ENCODE data around the gene ACBD3. TPM values are rescaled to one million over a fixed set of nuclear protein-coding genes. Genes with fewer than 3 reads are reported as not detected.
A peak's percentile ranks its signal among the peaks of the same experiment; 100 is the strongest.

ACBD3 gene
- total RNA-seq, 1 experiment from 2014 or later = 41.7 TPM

GRCh38 chr1:226108935-226109828 is 77.4 kb downstream of the ACBD3 start:
- Mint-ChIP-seq H3K4me1 (ENCODE audit: low read depth, unreplicated experiment) (peaks cover 27% of the 10 kb centered on the region), H3K4me3 (ENCODE audit: unreplicated experiment) (peak overlapping the region; percentile 83), H3K27ac (ENCODE audit: unreplicated experiment) (peak overlapping the region; percentile 85), H3K27me3 (ENCODE audit: insufficient read depth, unreplicated experiment) (no peaks in the 10 kb centered on the region), H3K36me3 (ENCODE audit: insufficient read depth, unreplicated experiment) (no peaks in the 10 kb centered on the region), H3K9me3 (ENCODE audit: unreplicated experiment) (no peaks in the 10 kb centered on the region)
- ChIA-PET CTCF (interaction anchor here (0.7 to 2.5 kb wide), 6 partner anchors 16 to 1757 kb away, joined by 3 to 19 read pairs (median 6); partner anchors contain the start of gene H3-3A), POLR2A (interaction anchor here (0.6 to 1.1 kb wide), 2 partner anchors 47 to 562 kb away, joined by 3 to 4 read pairs; partner anchors contain the start of gene H3-3A)
- Histone ChIP-seq H3K36me3 (ENCODE audit: control insufficient read depth, insufficient read depth, low read length) (no peaks in the 10 kb centered on the region), H3K4me3 (ENCODE audit: low read depth, low read length) (peak overlapping the region; percentile 76), H3K9me3 (no peaks in the 10 kb centered on the region), H3K27me3 (replicated peaks; ENCODE audit: control insufficient read depth, insufficient read depth, low read length) (no peaks in the 10 kb centered on the region), H3K4me1 (peaks cover 15% of the 10 kb centered on the region; the same call in 1 of the 2 replicates)
- DNase-seq = no peak
- intact Hi-C loops (cut with micrococcal nuclease; ENCODE audit: unreplicated experiment) = no loop called here
- BruUV-seq (replicated peaks) = no TSS peak
- no peak for TF ChIP-seq CTCF (IDR thresholded peaks at IDR 0.05; ENCODE audit: insufficient read depth in 1 of 2, low read depth in 1 of 2, low read length in 1 of 2, severe bottlenecking in 1 of 2, unreplicated experiment in 1 of 2)

DNA sequence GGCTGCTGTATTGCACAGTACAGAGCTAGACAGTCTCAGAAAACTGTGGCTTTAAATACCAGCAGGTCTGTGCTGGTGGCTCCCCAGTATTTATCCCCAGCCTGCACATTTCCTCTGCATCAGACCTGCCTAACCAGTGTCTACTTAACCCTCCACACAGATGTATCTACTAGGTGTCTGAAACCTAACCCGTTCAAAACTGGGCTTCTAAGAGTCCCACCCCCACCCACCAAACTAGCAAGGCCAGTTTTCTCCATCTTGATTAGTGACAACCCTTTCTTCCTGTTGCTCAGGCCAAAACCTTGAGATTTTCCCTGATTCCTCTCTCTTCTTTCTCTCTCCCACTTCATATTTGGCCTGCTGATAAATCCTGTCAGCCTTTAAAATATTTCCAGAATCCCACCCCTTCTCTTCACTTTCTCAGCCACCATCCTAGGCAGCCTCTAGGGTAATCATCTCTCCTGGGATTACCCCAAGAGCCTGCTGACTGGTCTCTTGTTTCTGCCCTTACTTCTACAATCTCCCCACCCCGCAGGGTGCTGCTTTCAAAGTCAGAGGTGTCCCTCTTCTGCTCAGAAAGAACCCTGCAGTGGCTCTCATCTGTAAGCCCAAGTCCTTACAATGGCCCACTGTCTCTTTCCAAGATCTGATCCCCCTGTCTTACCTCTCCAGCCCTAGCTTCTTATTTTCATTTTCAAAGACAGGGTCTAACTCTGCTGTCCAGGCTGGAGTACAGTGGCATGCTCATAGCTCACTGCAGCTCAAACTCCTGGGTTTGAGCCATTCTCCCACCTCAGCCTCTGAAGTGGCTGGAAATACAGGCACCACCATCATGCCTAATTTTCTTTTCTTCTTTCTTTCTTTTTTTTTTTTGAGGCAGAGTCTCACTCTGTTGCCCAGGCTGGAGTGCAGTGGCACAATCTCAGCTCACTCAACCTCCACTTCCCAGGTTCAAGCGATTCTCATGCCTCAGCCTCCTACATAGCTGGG is 78.8 kb downstream of the ACBD3 start:
- no peaks in the 10 kb centered on the region for H3K27me3 ChIP-seq (replicated peaks; ENCODE audit: control insufficient read depth, insufficient read depth, low read length)
- ChIA-PET CTCF (interaction anchor here (0.5 to 2.1 kb wide), 5 partner anchors 20 to 1756 kb away, joined by 3 to 8 read pairs (median 5); no protein-coding TSS in a partner anchor), POLR2A (no interaction called here)
- H3K9me3 ChIP-seq = no peaks in the 10 kb centered on the region
- no TSS peak for BruUV-seq (replicated peaks)
- no peak for TF ChIP-seq CTCF (IDR thresholded peaks at IDR 0.05; ENCODE audit: insufficient read depth in 1 of 2, low read depth in 1 of 2, low read length in 1 of 2, severe bottlenecking in 1 of 2, unreplicated experiment in 1 of 2)
- no peak overlapping the region for H3K27ac Mint-ChIP-seq (ENCODE audit: unreplicated experiment)
- H3K36me3 ChIP-seq (ENCODE audit: control insufficient read depth, insufficient read depth, low read length) = no peaks in the 10 kb centered on the region
- peaks cover 15% of the 10 kb centered on the region; the same call in 1 of the 2 replicates for H3K4me1 ChIP-seq
- H3K27me3 Mint-ChIP-seq (ENCODE audit: insufficient read depth, unreplicated experiment) = no peaks in the 10 kb centered on the region
- H3K4me3 Mint-ChIP-seq (ENCODE audit: unreplicated experiment) = no peak overlapping the region
- H3K36me3 Mint-ChIP-seq (ENCODE audit: insufficient read depth, unreplicated experiment) = no peaks in the 10 kb centered on the region
- H3K4me3 ChIP-seq (ENCODE audit: low read depth, low read length) = no peak overlapping the region
- H3K9me3 Mint-ChIP-seq (ENCODE audit: unreplicated experiment) = no peaks in the 10 kb centered on the region
- no peak for DNase-seq
- intact Hi-C loops (cut with micrococcal nuclease; ENCODE audit: unreplicated experiment) = no loop called here
- H3K4me1 Mint-ChIP-seq (ENCODE audit: low read depth, unreplicated experiment) = peaks cover 27% of the 10 kb centered on the region

GRCh38 chr1:226104671-226105121 is 81.8 kb downstream of the ACBD3 start:
- Histone ChIP-seq H3K4me1 (peaks cover 5% of the 10 kb centered on the region; the same call in 1 of the 2 replicates), H3K27me3 (replicated peaks; ENCODE audit: control insufficient read depth, insufficient read depth, low read length) (no peaks in the 10 kb centered on the region), H3K9me3 (no peaks in the 10 kb centered on the region), H3K4me3 (ENCODE audit: low read depth, low read length) (no peak overlapping the region), H3K36me3 (ENCODE audit: control insufficient read depth, insufficient read depth, low read length) (no peaks in the 10 kb centered on the region)
- no peaks in the 10 kb centered on the region for H3K27me3 Mint-ChIP-seq (ENCODE audit: insufficient read depth, unreplicated experiment)
- no peak for TF ChIP-seq CTCF (IDR thresholded peaks at IDR 0.05; ENCODE audit: insufficient read depth in 1 of 2, low read depth in 1 of 2, low read length in 1 of 2, severe bottlenecking in 1 of 2, unreplicated experiment in 1 of 2)
- DNase-seq = no peak
- H3K36me3 Mint-ChIP-seq (ENCODE audit: insufficient read depth, unreplicated experiment) = no peaks in the 10 kb centered on the region
- POLR2A ChIA-PET = no interaction called here
- no peaks in the 10 kb centered on the region for H3K9me3 Mint-ChIP-seq (ENCODE audit: unreplicated experiment)
- CTCF ChIA-PET = interaction anchor here (0.6 kb wide), 1 partner anchor 9 kb away, joined by 3 read pairs; no protein-coding TSS in a partner anchor
- no peak overlapping the region for H3K27ac Mint-ChIP-seq (ENCODE audit: unreplicated experiment)
- H3K4me1 Mint-ChIP-seq (ENCODE audit: low read depth, unreplicated experiment) = peaks cover 15% of the 10 kb centered on the region
- intact Hi-C loops (cut with micrococcal nuclease; ENCODE audit: unreplicated experiment) = no loop called here
- no peak overlapping the region for H3K4me3 Mint-ChIP-seq (ENCODE audit: unreplicated experiment)
- BruUV-seq (replicated peaks) = no TSS peak

Measured in Caco-2 (cell line).